Spleen (tissue), 7 donors: ENCODE data around the gene SAMD3.

Experiments
- POLR2A ChIP-seq, 3 donors: fragments of 450-650 bp; IDR thresholded peaks; one replicate each; pipeline ENCODE4 v1.5.1; 2017; ENCODE audit warnings: antibody characterized with exemption in 3 of 3, mild to moderate bottlenecking in 1 of 3
- POLR2AphosphoS5 ChIP-seq, 3 donors: sonication (generic); formaldehyde crosslinking; IDR thresholded peaks; one replicate each; pipeline ENCODE4 v1.5.1; 2017; ENCODE audit warnings: antibody characterized with exemption in 3 of 3
- TF ChIP-seq, protein P1 (sequence below), 11 experiments: fragments of 200-600 bp in 7 of 11; fragments of 450-650 bp in 4 of 11; sonication (generic) in 4 of 11; IDR thresholded peaks in 8 of 11; conservative IDR thresholded peaks in 3 of 11; 1 replicate in 7 of 11; 2 replicates in 4 of 11; pipeline versions ENCODE4 v1.4.0 to v1.8.0; 2016 to 2021; ENCODE audit warnings: antibody characterized with exemption in 11 of 11, inconsistent platforms in 4 of 11, mild to moderate bottlenecking in 1 of 11
- donor health status: DM: no; HTN: no; CAD: no; lungs with moderate emphysema.
- donor health status: DM: no; HTN: no; CAD: no.
- donor health status: DM: no; HTN: no; CAD: no.

DNA sequence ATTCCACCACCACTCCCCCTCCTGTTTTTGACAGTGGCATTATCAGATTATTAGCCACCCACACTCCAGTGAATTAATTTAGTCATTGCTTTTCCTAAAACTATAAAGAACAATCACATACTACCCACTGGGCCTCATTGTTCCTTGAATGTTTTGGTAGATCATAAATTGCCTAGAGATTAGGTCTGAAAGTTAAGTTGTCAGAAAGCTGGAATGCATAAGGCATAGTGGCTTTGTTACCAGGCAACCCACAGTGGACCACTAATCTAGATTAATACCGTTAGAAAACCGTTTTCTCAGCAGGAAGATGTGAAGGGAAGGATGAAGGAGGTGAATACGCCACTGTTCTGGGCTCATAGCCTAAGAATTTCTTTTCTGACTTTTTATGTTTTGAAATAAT is 75.6 kb downstream of the SAMD3 start:
- no peak for TF ChIP-seq POLR2AphosphoS5 (IDR thresholded peaks at IDR 0.05)
- TF ChIP-seq, protein P1, sequence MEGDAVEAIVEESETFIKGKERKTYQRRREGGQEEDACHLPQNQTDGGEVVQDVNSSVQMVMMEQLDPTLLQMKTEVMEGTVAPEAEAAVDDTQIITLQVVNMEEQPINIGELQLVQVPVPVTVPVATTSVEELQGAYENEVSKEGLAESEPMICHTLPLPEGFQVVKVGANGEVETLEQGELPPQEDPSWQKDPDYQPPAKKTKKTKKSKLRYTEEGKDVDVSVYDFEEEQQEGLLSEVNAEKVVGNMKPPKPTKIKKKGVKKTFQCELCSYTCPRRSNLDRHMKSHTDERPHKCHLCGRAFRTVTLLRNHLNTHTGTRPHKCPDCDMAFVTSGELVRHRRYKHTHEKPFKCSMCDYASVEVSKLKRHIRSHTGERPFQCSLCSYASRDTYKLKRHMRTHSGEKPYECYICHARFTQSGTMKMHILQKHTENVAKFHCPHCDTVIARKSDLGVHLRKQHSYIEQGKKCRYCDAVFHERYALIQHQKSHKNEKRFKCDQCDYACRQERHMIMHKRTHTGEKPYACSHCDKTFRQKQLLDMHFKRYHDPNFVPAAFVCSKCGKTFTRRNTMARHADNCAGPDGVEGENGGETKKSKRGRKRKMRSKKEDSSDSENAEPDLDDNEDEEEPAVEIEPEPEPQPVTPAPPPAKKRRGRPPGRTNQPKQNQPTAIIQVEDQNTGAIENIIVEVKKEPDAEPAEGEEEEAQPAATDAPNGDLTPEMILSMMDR (IDR thresholded peaks at IDR 0.05 in 8 of 11, conservative IDR thresholded peaks at IDR 0.05 in 3 of 11), result no peak
- TF ChIP-seq POLR2A (IDR thresholded peaks at IDR 0.05), result no peak
